ENCODE measurements around the gene SMYD2. TPM values are rescaled to one million over a fixed set of nuclear protein-coding genes. Genes with fewer than 3 reads are reported as not detected.

The SMYD2 gene
- total and polyA plus RNA-seq, 2 of the 8 experiments (the other 6 are each of a cell fraction or from before 2014, with no cell fraction given), result 3.0 to 5.2 TPM

DNA sequence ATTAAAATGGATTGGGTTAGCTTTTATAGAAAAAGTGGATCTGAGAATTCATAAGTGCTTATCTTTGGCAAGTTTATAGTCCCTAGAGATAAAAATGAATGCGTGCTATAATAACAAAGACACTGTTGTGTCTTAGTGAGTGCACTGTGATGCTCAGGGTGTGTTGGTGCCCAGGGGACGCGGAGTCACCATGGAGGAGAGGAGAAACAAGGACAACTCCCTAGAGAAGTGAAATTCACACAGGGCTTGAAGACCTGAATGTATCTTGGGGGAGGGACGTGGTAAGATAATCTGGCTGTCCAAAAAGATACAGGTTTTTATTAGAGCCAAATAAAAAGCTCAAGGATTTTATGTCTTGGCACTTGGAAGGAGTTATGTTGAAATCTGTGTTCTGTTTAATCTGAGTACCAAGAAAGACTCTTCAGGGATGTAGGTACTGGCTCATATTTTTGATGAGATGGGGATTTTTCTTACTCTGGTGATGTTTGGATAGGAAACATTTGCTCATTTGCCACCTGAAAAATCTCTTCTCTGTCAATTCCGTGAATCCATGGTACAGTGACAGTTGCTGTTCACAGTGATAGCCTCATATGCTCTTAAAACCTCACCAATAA lies 9.6 kb downstream of the SMYD2 start:
- H3K14ac ChIP-seq (ENCODE audit: insufficient read length), result no peak overlapping the region
- H3K18ac ChIP-seq (ENCODE audit: extremely low read depth, low read length), result 0 out of 2 replicates have a peak overlapping the region, but pooled peaks have one; percentile 38
- H3K23me2 ChIP-seq (ENCODE audit: low read depth, low read length), result peaks cover 2% of the 10 kb centered on the region; the same call in 1 of the 2 replicates
- H3K79me2 ChIP-seq (ENCODE audit: control insufficient read depth in 1 of 2, insufficient read depth in 2 of 2, low read length in 2 of 2), result no peaks in the 10 kb centered on the region
- H2BK5ac ChIP-seq (ENCODE audit: low read depth, low read length), result no peak overlapping the region
- POLR2A ChIA-PET (ENCODE audit: partially characterized antibody), result interaction anchor here (1.0 to 2.4 kb wide), 3 partner anchors 10 to 27 kb away, joined by 3 to 8 read pairs (median 3); no protein-coding TSS in a partner anchor
- no peaks in the 10 kb centered on the region for H3K36me3 ChIP-seq (ENCODE audit: control insufficient read depth in 2 of 4, insufficient read depth in 4 of 4, low read length in 3 of 4)
- H2AK5ac ChIP-seq (ENCODE audit: low read depth, low read length), result peak overlapping the region; percentile 80; the same call in 1 of the 2 replicates
- peaks cover 0 to 4% of the 10 kb centered on the region in 2 experiments for H4K20me1 ChIP-seq (replicated peaks in 1 of 2; ENCODE audit: control insufficient read depth in 1 of 2, insufficient read depth in 2 of 2, low read length in 2 of 2)
- no peak overlapping the region for H3K23ac ChIP-seq (ENCODE audit: insufficient read length)
- H3K79me1 ChIP-seq (ENCODE audit: low read depth, low read length), result no peaks in the 10 kb centered on the region
- H3K4me2 ChIP-seq (ENCODE audit: insufficient read depth in 1 of 2, low read depth in 2 of 2, low read length in 2 of 2), result peak overlapping the region; percentile 55 to 74
- H3K4ac ChIP-seq (replicated peaks; ENCODE audit: insufficient read length, low read depth, low read length), result no peak overlapping the region
- H3K56ac ChIP-seq (replicated peaks; ENCODE audit: insufficient read length, low read depth, low read length), result no peak overlapping the region
- TF ChIP-seq RNF2 (IDR thresholded peaks at IDR 0.05; ENCODE audit: borderline replicate concordance, low read depth, low read length, missing control alignments, poor library complexity, severe bottlenecking) (no peak), SUZ12 (IDR thresholded peaks at IDR 0.05; ENCODE audit: low read length) (0 out of 2 replicates have a peak, but pooled peaks have one; percentile 38), TEAD4 (IDR thresholded peaks at IDR 0.05; ENCODE audit: low read depth, low read length) (no peak)
- H2BK15ac ChIP-seq (ENCODE audit: low read length), result no peak overlapping the region
- H4K5ac ChIP-seq (ENCODE audit: insufficient read length, low read depth, low read length), result no peak overlapping the region
- no peak overlapping the region for H2BK120ac ChIP-seq (replicated peaks; ENCODE audit: low read depth, low read length)
- H3K27me3 ChIP-seq (replicated peaks in 1 of 4; ENCODE audit: control insufficient read depth in 3 of 4, extremely low read depth in 1 of 4, insufficient read depth in 3 of 4, low read length in 3 of 4), result peaks cover 13 to 55% (median 50%) of the 10 kb centered on the region in 4 experiments
- H3K27ac ChIP-seq (ENCODE audit: low read depth, low read length), result no peak overlapping the region
- H2BK12ac ChIP-seq (ENCODE audit: low read depth, low read length), result no peak overlapping the region
- H2AFZ ChIP-seq (ENCODE audit: low read length), result no peak overlapping the region
- no peak overlapping the region for H4K8ac ChIP-seq (ENCODE audit: extremely low read depth, insufficient read depth, low read length)
- 27% methylated on average over 5 of the region's 5 CpGs; no CpG with 5 or more reads in 1 of the 2 experiments for WGBS, 2 experiments (ENCODE audit: extremely low coverage in 1 of 2, insufficient coverage in 1 of 2, insufficient read length in 1 of 2, insufficient replicate concordance in 2 of 2, low coverage in 1 of 2, low lambda C conversion rate in 2 of 2, missing lambda C conversion rate in 1 of 2)
- no peak overlapping the region for H2BK20ac ChIP-seq (ENCODE audit: low read length)
- FAIRE-seq (no peak), DNase-seq (ENCODE audit: low read depth in 1 of 2, low spot score in 2 of 2) (no peak)
- no peak overlapping the region for H3K9ac ChIP-seq (replicated peaks in 1 of 4; ENCODE audit: extremely low read depth in 1 of 4, low read depth in 3 of 4, low read length in 3 of 4)
- no peak overlapping the region for H4K91ac ChIP-seq (replicated peaks; ENCODE audit: insufficient read length, low read length)
- H3K4me3 ChIP-seq (ENCODE audit: extremely low read depth in 1 of 4, insufficient read depth in 2 of 4, low read depth in 3 of 4, low read length in 4 of 4), result peak overlapping the region in 1 of 4 experiments; percentile 50; a peak in 2 of 8 replicates
- no peaks in the 10 kb centered on the region for H3K9me3 ChIP-seq (ENCODE audit: insufficient read depth in 2 of 2, low read depth in 1 of 2, low read length in 1 of 2)
- H3K4me1 ChIP-seq (replicated peaks in 1 of 4; ENCODE audit: control insufficient read depth in 3 of 4, insufficient read depth in 4 of 4, low read length in 3 of 4), result peaks cover 6 to 10% (median 7%) of the 10 kb centered on the region in 4 experiments
- CTCF ChIA-PET (ENCODE audit: partially characterized antibody), result interaction anchor here (1.0 to 7.9 kb wide), 15 partner anchors 10 to 76 kb away, joined by 3 to 54 read pairs (median 6); partner anchors contain the start of gene SMYD2

All from H1 (cell line).